ENCODE results near the gene KIF3A. TPM values are rescaled to one million over a fixed set of nuclear protein-coding genes. Genes with fewer than 3 reads are reported as not detected.

The KIF3A gene
- total RNA-seq, 4 donors from 2014 or later = 2.1 to 5.8 (median 4.3) TPM

GRCh38 chr5:132673488-132673887 lies 63.9 kb downstream of the KIF3A start:
- TF ChIP-seq CTCF (IDR thresholded peaks at IDR 0.05; ENCODE audit: low read depth) = no peak

GRCh38 chr5:132671000-132671399 lies 66.3 kb downstream of the KIF3A start:
- no peak for TF ChIP-seq CTCF (IDR thresholded peaks at IDR 0.05; ENCODE audit: low read depth)

- TF ChIP-seq CTCF (IDR thresholded peaks at IDR 0.05; ENCODE audit: low read depth) = no peak
Observed at GRCh38 chr5:132669966-132670882, 67.1 kb downstream of the KIF3A start.

GRCh38 chr5:132669455-132669820 lies 67.9 kb downstream of the KIF3A start:
- no peak for TF ChIP-seq CTCF (IDR thresholded peaks at IDR 0.05; ENCODE audit: low read depth)

GRCh38 chr5:132668706-132669454 lies 68.5 kb downstream of the KIF3A start:
- no peak for TF ChIP-seq CTCF (IDR thresholded peaks at IDR 0.05; ENCODE audit: low read depth)

DNA sequence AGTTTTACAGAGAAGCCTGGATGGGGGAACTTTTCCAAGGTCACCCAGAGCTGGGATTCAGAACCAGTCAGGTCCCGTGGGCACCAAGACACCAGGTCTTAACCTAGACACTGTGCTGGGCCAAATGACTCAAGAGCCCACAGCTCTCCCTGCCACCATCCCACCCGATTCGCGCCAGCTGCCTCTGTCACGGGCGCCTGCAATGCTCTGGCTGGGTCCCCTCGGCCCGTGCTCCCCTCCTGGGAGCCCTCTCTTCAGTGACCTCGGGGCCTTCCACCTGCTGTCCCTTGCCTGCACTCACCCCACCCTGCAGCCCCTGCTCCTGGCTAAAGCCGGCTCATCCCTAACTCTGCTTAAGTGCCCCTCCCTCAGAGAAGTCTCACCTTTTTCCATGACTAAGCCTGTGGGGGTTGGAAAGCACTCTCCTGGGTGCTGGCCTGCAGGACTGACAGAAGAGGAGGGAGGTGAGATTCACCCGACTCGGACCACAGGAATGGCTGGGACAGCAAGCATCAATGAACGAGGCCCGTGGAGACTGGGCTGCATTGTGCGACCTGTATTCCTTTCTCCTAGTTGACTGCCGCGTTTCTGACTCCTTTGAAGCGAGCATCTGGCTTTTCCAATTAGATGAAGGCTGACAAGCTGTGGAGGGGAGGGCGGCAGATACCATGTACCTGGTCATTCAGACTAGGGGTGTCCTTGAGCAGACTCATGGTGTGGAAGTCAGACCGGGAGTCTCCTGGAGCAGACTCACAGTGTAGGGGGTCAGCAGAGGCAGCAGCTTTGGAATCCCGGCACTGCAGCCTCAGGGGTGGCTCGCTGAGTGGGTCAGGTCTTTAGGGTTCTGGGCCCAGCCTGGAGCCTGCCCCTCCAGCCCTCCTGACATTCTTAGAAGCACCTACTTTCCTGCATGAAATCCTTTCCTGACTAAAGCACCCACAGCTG lies 69.3 kb downstream of the KIF3A start:
- TF ChIP-seq CTCF (IDR thresholded peaks at IDR 0.05; ENCODE audit: low read depth) = no peak
